B cell (primary cell): ENCODE results near the gene NR5A1. TPM values are rescaled to one million over a fixed set of nuclear protein-coding genes. Genes with fewer than 3 reads are reported as not detected.

Experiments used
- ATAC-seq: fragments of 200-7000 bp; cut with Tn5 transposase; one replicate; pipeline ENCODE4 v1.10.0; 2021; ENCODE audit warnings: low read depth, mild to moderate bottlenecking, moderate number of reproducible peaks, moderate library complexity
- CTCF ChIA-PET: fragments of 350-600 bp; sonication (Branson Sonifier 250); formaldehyde crosslinking; loops from one replicate; lab custom pipeline; 2021; ENCODE audit warnings: antibody characterized with exemption, inconsistent platforms; lab: Charles Lee
- POLR2A ChIA-PET: fragments of 350-600 bp; sonication (Branson Sonifier 250); formaldehyde crosslinking; loops from one replicate; lab custom pipeline; 2021; ENCODE audit warnings: antibody characterized with exemption; lab: Charles Lee
- DNase-seq: peaks from one replicate; pipeline ENCODE4 v3.0.0; 2013
- H2AFZ ChIP-seq: 2 replicates; pipeline ENCODE4 v1.6.1; 2012; ENCODE audit warnings: mild to moderate bottlenecking, low read depth, low read length; ENCODE audit not compliant: insufficient read depth, poor library complexity, severe bottlenecking
- H3K27ac ChIP-seq, 2 donors: 1 replicate in 1 of 2; 2 replicates in 1 of 2; pipeline ENCODE4 v1.5.1; 2012 to 2013; ENCODE audit warnings: low read length in 2 of 2, mild to moderate bottlenecking in 2 of 2, moderate library complexity in 1 of 2
- H3K27me3 ChIP-seq, 4 experiments: fragments of 200-600 bp in 1 of 4; sonication (generic) in 1 of 4; replicated peaks in 1 of 4; 1 replicate in 2 of 4; 2 replicates in 2 of 4; pipeline versions ENCODE4 v1.6.1 to v1.7.0; 2013 to 2016; ENCODE audit warnings: low read length in 3 of 4, mild to moderate bottlenecking in 2 of 4, mixed read lengths in 1 of 4, moderate library complexity in 1 of 4; ENCODE audit not compliant: insufficient read depth in 4 of 4, control insufficient read depth in 3 of 4; ENCODE audit errors: control extremely low read depth in 1 of 4
- H3K36me3 ChIP-seq, 2 experiments: replicated peaks in 1 of 2; 1 replicate in 1 of 2; 2 replicates in 1 of 2; pipeline versions ENCODE4 v1.6.1 to v1.7.1; 2013; ENCODE audit warnings: low read length in 1 of 2; ENCODE audit not compliant: insufficient read depth in 2 of 2, control insufficient read depth in 1 of 2; ENCODE audit errors: control extremely low read depth in 1 of 2, extremely low read depth in 1 of 2
- H3K4me1 ChIP-seq, 2 donors: fragments of 200-600 bp in 1 of 2; sonication (generic) in 1 of 2; 1 replicate in 1 of 2; 2 replicates in 1 of 2; pipeline versions ENCODE4 v1.5.1 to v1.6.1; 2013 to 2017; ENCODE audit warnings: low read length in 2 of 2; ENCODE audit not compliant: control insufficient read depth in 2 of 2, insufficient read depth in 2 of 2
- H3K4me2 ChIP-seq: replicated peaks from 2 replicates; pipeline ENCODE3; 2012; ENCODE audit warnings: mild to moderate bottlenecking, low read depth, low read length; ENCODE audit not compliant: poor library complexity, severe bottlenecking
- H3K4me3 ChIP-seq, 5 experiments: fragments of 200-600 bp in 1 of 5; sonication (generic) in 1 of 5; 1 replicate in 3 of 5; 2 replicates in 2 of 5; pipeline versions ENCODE4 v1.5.1 to v1.7.0; 2011 to 2016; ENCODE audit warnings: low read length in 4 of 5, mild to moderate bottlenecking in 4 of 5, low read depth in 2 of 5, control low read depth in 1 of 5, moderate library complexity in 1 of 5; ENCODE audit not compliant: insufficient read depth in 1 of 5; ENCODE audit errors: control extremely low read depth in 1 of 5, extremely low read depth in 1 of 5
- H3K79me2 ChIP-seq: fragments of 200-600 bp; sonication (generic); one replicate; pipeline ENCODE4 v1.6.0; 2016; ENCODE audit warnings: low read length; ENCODE audit not compliant: control insufficient read depth, insufficient read depth
- H3K9ac ChIP-seq: fragments of 200-600 bp; sonication (generic); 2 replicates; pipeline ENCODE4 v1.6.1; 2017; ENCODE audit warnings: mild to moderate bottlenecking, low read length, moderate library complexity
- H3K9me3 ChIP-seq, 3 donors: one replicate each; pipeline versions ENCODE4 v1.6.1 to v1.7.1; 2013; ENCODE audit warnings: low read length in 2 of 3; ENCODE audit not compliant: control insufficient read depth in 2 of 3, insufficient read depth in 1 of 3; ENCODE audit errors: control extremely low read depth in 1 of 3
- H4K20me1 ChIP-seq: 2 replicates; pipeline ENCODE4 v1.6.0; 2012; ENCODE audit warnings: mild to moderate bottlenecking, low read length; ENCODE audit not compliant: insufficient read depth, control insufficient read depth, poor library complexity, severe bottlenecking
- H3K27ac Mint-ChIP-seq: one replicate; pipeline ENCODE4 v1.8.0; 2021; ENCODE audit warnings: mixed read lengths
- H3K27me3 Mint-ChIP-seq: one replicate; pipeline ENCODE4 v1.8.0; 2021; ENCODE audit warnings: mixed read lengths
- H3K4me1 Mint-ChIP-seq: one replicate; pipeline ENCODE4 v1.8.0; 2021; ENCODE audit warnings: mixed read lengths
- H3K4me3 Mint-ChIP-seq: one replicate; pipeline ENCODE4 v1.8.0; 2021; ENCODE audit warnings: mixed read lengths
- H3K9me3 Mint-ChIP-seq: one replicate; pipeline ENCODE4 v1.8.0; 2022; ENCODE audit warnings: mixed read lengths; ENCODE audit not compliant: insufficient read depth
- CTCF ChIP-seq: fragments of 200-600 bp; IDR thresholded peaks from one replicate; pipeline ENCODE4 v1.8.0; 2022; ENCODE audit warnings: antibody characterized with exemption, mild to moderate bottlenecking
- EZH2 ChIP-seq: IDR thresholded peaks from 2 replicates; pipeline ENCODE4 v1.6.1; 2012; ENCODE audit warnings: borderline replicate concordance, low read depth, mild to moderate bottlenecking, moderate library complexity, low read length; ENCODE audit not compliant: insufficient read depth, poor library complexity, severe bottlenecking
- WGBS: methylation state at CpG from one replicate; pipeline ENCODE4 v1.1.5; 2013; ENCODE audit warnings: missing lambda C conversion rate; ENCODE audit not compliant: insufficient coverage; 5-methylcytosine and 5-hydroxymethylcytosine counted together
- intact Hi-C: fragments of 100-400 bp; cut with micrococcal nuclease; formaldehyde crosslinking; loops from one replicate; pipeline ENCODE4 v1.10.0; 2022
- polyA plus RNA-seq: library from polyadenylated mRNA; depleted of rRNA; stranded (reverse); fragments of >200 nt; gene quantifications from 2 replicates; pipeline ENCODE4 v1.2.3, GENCODE V29; 2012
- total RNA-seq, 2 donors: library from RNA; stranded (reverse); fragments of 120-200 nt in 1 of 2; gene quantifications; 1 replicate in 1 of 2; 2 replicates in 1 of 2; pipeline versions ENCODE4 v1.2.3 to v1.2.4, GENCODE V29; 2013 to 2022

Gene NR5A1
- total and polyA plus RNA-seq, 2 donors (not counting 1 experiment from before 2014, with no cell fraction given): not detected

GRCh38 chr9:124470726-124471125 is 36.5 kb downstream of the NR5A1 start:
- Mint-ChIP-seq H3K27me3 (peaks cover 4% of the 10 kb centered on the region), H3K4me3 (no peak overlapping the region), H3K4me1 (peaks cover 5% of the 10 kb centered on the region), H3K9me3 (no peaks in the 10 kb centered on the region), H3K27ac (no peak overlapping the region)
- Histone ChIP-seq H3K4me1 (peaks cover 0 to 4% of the 10 kb centered on the region in 2 donors), H2AFZ (no peak overlapping the region), H3K4me2 (no peak overlapping the region), H3K9me3 (no peaks in the 10 kb centered on the region), H3K36me3 (no peaks in the 10 kb centered on the region), H3K9ac (no peak overlapping the region), H3K4me3 (no peak overlapping the region), H3K27ac (no peak overlapping the region), H3K79me2 (no peaks in the 10 kb centered on the region), H3K27me3 (peaks cover 0 to 7% (median 0%) of the 10 kb centered on the region in 4 experiments), H4K20me1 (no peaks in the 10 kb centered on the region)
- POLR2A ChIA-PET: no interaction called here
- intact Hi-C loops: no loop called here
- TF ChIP-seq EZH2 (no peak), CTCF (no peak)
- WGBS: 88% methylated on average over 7 of the region's 7 CpGs
- ATAC-seq (no peak), DNase-seq (no peak)
- CTCF ChIA-PET: no interaction called here

- POLR2A ChIA-PET: no interaction called here
- peaks cover 5% of the 10 kb centered on the region for H3K4me1 Mint-ChIP-seq
- Histone ChIP-seq H3K4me2 (no peak overlapping the region), H3K4me3 (no peak overlapping the region), H3K4me1 (peaks cover 0 to 4% of the 10 kb centered on the region in 2 donors), H3K9me3 (no peaks in the 10 kb centered on the region), H3K27me3 (peaks cover 0 to 10% (median 0%) of the 10 kb centered on the region in 4 experiments), H3K27ac (no peak overlapping the region), H3K79me2 (no peaks in the 10 kb centered on the region), H2AFZ (no peak overlapping the region), H4K20me1 (no peaks in the 10 kb centered on the region), H3K36me3 (no peaks in the 10 kb centered on the region), H3K9ac (no peak overlapping the region)
- TF ChIP-seq EZH2 (no peak), CTCF (no peak)
- no peaks in the 10 kb centered on the region for H3K9me3 Mint-ChIP-seq
- ATAC-seq (no peak), DNase-seq (no peak)
- WGBS: 95% methylated on average over 9 of the region's 13 CpGs
- H3K27me3 Mint-ChIP-seq: peaks cover 4% of the 10 kb centered on the region
- CTCF ChIA-PET: no interaction called here
- no peak overlapping the region for H3K27ac Mint-ChIP-seq
- no peak overlapping the region for H3K4me3 Mint-ChIP-seq
- intact Hi-C loops: no loop called here
These were observed 36.9 kb downstream of the NR5A1 start for GRCh38 chr9:124470306-124470705.
